ENCODE data around the gene UBE2J1.
"Not testable (repeated sequence)": the region's sequence is repeated elsewhere in the genome, so short reads cannot be mapped to it uniquely, and the experiment has no call there.

UBE2J1 gene

DNA sequence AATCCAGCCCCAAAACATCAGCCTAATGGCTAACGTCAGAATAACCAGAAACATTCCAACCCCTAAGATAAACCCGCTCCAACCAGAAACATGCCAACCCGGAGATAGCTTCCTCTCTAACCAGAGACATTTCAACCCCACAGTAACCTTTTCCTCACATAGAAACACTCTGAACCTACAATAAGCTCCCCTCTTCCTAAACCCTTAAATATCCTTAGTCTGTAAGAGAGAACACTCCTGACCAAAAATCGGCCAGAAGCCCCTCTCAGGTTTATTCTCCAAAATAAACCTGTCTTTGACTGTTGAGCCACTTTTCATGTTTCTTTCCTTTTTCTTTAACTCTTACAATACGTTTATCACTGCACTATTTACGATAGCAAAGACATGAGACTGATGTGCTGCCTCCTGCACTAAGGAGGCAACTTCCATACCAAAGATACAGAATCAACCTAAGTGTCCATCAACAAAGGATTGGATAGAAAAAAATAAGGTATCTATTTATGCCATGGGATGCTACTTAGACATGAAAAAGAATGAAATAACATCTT is 32.4 kb downstream of the UBE2J1 start:
- DNase-seq (ENCODE audit: low read depth in 2 of 2), result no peak

DNA sequence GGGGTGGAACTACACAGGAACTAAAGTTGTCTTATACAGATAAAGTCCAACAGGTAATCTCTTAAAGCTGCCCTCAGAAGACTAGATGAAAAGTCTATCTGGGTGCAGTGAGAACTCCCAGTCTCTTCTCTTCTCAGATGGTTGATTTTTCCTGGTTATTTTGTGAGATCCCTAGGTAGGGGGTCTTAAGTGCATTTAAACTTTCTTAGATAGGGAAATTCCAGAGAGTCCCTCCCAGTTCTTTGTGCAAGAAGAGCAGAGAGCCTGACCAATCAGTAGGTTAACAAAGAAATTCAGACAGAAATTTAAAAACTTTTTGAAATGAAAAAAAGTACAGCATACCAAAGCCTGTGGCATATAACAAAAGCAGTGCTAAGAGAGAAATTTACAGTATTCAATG is 35.5 kb downstream of the UBE2J1 start:
- DNase-seq (ENCODE audit: low read depth in 2 of 2), result no peak

DNA sequence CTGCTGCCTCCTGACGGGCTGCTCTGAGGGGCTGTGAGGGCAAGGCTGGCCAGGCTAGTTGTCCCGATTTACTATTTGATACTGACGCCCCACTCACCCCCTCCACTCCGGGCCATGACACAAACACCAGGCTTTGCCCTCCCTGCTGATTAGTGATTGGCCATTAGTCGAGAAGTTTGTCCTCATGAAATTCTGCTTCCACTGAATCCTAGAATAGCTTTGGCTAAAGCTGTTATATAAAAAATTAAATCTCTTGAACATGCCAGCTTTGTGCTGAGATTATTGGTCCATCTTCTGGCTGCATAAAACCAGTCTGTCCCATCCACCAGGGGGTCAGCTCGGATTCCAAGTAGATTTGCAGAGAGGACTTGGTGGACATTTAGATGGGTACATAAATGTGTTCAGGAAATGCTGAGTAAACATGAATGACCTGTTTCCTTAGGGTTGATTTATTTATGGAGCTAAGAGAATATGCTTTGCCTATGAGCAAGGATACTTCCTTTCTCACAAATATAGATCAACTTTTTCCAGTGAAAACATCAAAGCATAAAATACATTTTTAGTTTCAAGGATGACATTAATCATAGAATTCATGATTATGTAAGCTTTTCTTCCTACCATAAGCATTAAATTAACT is 37.2 kb downstream of the UBE2J1 start, which contains the start of gene GABRR2:
GABRR2 (minus strand) TSS at position 51 of the 637 bp plus-strand sequence. CDS start 134 bp downstream, outside the sequence.
- DNase-seq (ENCODE audit: low read depth in 2 of 2), result no peak

DNA sequence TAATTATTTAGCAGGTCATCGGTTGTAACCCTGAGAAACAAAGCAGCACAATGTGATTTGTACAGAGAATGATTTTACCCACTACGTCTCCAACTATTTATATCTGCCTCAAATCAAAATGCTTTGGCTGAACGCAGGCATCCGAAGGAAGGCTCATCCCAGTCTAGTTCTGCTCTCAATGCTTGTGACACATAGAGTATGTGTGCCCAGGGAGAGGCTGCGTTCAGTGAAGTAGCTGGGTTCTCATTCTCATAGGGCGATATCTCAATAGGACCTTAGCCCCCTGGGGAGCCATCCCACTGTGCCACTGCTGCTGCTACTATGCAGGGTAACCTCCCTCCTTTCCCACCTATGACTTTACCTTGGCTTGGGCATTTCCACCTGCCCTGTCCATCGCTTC is 37.8 kb downstream of the UBE2J1 start:
- no peak for DNase-seq (ENCODE audit: low read depth in 2 of 2)

DNA sequence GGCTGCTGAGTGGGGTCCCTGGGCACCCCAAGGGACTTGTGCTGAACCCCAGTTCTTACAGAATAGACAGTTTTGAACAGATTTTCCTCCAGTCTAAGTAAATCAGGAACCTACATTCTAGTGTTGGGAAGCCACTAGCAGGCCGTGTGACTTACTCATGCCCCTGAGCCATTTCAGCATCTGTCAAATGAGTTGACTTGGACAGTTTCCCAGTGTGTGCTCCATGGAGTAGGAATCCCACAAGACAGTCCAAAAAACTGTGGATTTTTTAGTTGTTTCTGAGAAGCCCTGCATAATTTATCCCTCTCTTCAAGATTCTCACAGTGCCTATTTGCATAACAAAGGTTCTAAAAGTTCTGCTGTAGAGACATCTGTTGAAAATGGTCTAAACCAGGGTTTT is 39.5 kb downstream of the UBE2J1 start:
- DNase-seq (ENCODE audit: low read depth in 2 of 2), result no peak

DNA sequence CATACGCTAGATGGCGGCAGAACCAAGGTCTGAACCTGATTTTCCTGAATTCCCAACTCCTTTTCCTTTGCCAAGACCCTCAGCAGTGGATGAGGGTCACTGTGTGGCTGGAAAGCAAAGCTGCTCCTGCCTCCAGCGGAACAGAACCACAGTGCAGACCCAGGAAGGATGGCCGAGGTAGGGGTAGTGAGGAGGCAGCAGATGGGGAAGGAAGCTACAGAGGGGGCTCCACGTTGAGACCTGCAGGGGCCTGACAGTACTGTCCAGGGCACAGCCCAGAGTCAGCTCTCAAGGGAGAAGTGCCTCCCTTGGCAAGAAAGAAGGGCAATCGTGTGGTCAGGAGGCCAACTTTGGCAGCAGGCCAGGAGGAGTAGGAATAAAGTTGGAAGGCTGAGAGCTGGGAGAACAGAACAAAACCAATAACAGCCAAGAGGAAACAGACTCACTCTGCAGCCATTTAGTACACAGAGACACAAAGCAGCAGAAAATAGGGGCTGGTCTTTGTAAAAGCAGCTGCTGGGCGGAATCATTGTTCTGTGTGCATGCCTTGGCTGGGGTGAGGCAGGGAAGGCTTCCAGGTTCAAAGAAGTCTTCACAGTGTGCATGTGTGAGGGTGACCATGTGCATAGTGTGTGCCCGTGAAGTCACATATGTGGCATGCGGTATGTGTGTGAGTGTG is 40.5 kb downstream of the UBE2J1 start:
- DNase-seq (ENCODE audit: low read depth in 2 of 2), result no peak

DNA sequence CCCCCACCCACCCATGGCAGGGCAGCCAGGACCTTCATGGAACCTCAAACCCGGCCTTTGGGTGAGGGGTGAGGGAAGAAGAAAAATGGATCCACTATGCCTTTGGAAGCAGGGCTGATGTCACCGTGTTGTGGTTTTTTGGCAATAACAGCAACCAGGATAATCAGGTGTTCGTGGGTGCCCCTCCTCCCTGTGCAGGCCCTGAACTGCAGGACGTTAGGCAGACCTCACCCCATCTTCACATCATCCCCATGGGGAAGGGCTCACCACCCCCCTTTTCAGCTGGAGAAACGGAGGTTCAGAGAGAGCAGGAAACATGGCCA is 41.0 kb downstream of the UBE2J1 start:
- no peak for DNase-seq (ENCODE audit: low read depth in 2 of 2)

DNA sequence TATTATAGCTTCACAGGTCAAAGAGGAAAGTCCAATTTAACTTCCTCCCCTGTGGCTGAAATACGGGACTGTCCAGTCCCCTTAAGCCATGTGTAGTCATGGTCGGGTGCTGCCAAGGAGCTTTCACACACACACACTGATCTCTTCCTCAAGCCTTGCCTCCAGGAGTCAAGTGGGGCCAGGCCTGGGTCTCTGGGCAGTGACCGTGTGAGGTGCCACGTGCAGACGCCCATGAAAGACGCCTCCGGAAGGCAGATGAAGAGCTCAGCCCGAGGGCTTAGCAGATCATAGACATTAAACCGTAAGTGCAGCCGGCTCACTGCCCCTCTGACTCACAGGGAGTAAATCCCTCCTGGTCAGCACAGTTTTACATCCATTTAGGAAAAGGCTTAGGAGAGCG is 41.6 kb downstream of the UBE2J1 start:
- DNase-seq (ENCODE audit: low read depth in 2 of 2), result no peak

DNA sequence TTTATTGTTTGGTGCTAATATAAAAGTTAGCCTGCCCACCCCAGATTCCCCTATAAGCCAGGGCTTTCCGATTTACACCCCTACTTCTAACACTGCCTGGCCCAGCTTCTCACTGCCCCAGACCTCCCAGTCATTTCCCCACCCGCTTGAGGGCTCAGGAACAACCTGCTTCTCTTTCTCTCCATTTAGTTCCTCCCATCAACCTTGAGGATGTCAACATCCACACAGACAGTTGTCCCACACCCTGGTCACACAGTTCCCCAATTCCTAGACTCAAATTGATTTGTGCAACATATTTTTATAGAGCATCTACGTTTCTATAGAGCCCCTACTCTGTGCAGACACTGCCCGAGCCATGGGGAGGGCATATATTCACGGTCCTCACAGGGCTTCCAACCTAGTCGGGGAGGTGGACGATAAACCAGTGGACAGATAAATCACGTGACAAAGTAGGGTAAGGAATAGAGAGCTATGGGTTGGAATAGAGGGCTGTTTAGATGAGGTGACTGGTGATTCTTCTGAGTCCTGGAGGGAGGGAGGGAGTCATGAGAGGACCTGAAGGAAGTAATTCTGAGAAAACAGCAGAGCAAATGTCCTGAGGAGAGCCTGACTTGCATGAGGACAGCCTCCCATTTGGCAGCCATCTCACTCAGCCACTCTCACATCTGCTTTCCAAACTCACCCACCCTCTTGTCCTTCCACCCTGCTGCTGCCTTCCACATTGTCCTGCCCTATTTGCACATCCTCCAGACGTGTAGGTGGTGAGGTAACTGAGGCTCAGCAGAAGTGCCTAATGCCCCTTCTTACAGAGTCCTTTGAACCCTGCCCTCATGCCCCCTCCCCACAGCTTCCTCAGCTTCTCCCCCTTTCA is 43.8 kb downstream of the UBE2J1 start:
- DNase-seq (ENCODE audit: low read depth in 2 of 2), result no peak

DNA sequence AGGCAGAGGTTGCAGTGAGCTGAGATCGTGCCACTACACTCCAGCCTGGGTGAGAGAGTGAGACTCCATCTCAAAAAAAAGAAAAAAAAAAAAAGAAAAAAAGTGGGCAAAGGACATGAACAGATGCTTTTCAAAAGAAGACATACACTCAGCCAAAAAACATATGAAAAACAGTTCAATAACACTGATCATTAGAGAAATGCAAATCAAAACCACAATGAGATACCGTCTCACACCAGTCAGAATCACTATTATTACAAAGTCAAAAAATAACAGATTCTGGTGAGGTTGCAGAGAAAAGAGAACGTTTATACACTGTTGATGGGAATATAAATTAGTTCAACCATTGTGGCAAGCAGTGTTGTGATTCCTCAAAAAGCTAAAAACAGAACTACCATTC is 48.0 kb downstream of the UBE2J1 start:
- not testable (repeated sequence) for DNase-seq (ENCODE audit: low read depth in 2 of 2)

DNA sequence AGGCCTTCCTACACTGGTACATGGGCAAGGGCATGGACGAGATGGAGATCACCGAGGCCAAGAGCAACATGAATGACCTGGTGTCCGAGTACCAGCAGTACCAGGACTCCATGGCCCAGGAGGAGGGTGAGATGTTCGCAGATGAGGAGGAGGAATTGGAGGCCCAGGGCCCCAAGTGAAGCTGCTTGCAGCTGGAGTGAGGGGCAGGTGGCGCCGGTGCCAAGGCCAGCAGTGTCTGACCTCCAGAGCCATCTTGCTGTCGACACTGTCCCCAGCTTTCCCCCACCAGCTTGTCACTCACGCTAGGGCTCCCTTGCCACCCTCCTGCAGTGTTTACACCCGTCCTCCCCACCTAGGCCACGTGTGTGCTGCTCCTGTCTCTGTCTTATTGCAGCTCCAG is 49.6 kb downstream of the UBE2J1 start:
- DNase-seq (ENCODE audit: low read depth in 2 of 2), result no peak

DNA sequence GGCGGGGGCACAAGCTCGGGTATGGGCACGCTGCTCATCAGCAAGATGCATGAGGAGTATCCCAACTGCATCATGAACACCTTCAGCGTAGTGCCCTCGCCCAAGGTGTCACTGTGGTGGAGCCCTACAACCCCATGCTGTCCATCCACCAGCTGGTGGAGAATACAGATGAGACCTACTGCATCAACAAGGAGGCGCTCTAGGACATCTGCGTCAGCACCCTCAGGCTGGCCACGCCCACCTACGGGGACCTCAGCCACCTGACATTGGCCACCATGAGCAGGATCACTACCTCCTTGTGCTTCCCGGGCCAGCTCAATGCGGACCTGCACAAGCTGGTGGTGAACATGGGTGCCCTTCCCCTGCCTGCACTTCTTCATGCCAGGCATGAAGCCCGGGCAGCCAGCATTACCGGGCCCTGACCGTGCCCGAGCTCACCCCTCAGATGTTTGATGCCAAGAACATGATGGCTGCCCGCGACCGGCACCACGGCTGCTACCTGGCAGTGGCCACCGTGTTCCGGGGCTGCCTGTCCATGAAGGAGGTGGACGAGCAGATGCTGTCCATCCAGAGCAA is 50.2 kb downstream of the UBE2J1 start:
- no peak for DNase-seq (ENCODE audit: low read depth in 2 of 2)

DNA sequence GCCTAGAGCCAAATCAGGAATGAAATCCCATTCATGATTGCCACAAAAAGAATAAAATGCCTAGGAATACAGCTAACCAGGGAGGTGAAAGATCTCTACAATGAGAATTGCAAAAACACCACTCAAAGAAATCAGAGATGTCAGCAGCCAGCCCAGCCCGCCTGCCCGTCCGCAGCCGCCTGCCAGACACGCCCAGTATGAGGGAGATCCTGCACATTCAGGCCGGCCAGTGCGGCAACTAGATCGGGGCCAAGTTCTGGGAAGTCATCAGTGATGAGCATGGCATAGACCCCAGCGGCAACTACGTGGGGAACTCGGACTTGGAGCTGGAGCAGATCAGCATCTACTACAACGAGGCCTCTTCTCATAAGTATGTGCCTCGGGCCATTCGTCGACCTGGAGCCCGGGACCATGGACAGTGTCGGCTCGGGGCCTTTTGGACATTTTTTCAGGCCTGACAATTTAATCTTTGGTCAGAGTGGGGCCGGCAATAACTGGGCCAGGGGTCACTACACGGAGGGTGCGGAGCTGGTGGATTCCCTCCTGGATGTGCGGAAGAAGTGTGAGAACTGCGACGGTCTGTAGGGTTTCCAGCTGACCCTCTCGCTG is 50.8 kb downstream of the UBE2J1 start:
- DNase-seq (ENCODE audit: low read depth in 2 of 2), result no peak

DNA sequence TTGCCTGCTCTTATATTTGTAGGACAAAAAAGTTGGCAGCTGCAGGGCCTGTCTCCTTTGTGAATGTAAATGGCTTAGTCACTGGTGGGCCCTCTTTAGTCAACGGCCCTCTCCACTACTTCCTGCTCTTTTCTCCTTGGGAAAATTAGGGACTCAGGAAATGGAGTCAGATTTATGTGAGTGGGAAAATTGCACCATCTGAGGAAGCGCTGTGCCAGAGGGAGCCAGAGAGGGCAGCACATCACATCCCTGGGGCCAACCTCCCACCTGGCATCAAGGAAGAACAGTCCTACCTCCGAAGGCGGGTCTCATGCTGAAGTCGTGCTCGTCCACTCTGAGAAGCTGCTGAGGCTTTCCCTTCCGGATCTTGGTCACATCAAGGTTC is 53.1 kb downstream of the UBE2J1 start:
- no peak for DNase-seq (ENCODE audit: low read depth in 2 of 2)

DNA sequence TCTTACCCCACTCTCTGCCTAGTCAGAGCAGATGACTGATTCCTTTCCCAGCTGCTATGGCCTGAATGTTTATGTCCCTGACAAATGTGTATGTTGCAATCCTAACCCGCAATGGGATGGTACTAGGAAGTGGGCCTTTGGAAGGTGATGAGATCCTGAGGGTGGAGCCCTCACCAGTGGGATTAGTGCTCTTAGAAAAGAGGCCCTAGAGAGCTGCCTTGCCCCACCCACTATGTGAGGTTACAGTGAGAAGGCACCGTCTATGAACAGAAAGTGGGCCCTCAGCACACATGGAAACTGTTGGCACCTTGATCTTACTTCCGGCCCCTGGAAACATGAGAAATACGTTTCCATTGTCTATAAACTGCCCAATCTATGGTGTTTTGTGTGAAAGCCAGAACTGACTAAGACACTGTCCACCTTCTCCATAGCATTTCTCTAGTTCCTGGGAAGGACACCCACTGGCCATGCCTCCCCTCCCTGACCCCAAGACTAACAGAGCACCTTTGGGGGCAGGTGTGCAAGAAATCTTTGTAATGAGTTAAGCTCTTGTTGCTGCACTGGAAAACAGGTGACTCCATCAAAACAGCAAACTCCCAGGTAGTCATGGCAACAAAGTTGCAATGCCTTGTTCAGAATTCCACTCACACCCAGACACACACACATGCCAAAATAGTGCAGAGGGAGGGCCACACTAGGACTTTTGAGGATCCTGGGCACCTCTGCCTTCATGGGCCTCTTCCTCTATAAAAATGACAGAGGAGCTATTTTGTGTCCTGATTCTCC is 53.6 kb downstream of the UBE2J1 start:
- DNase-seq (ENCODE audit: low read depth in 2 of 2), result no peak

DNA sequence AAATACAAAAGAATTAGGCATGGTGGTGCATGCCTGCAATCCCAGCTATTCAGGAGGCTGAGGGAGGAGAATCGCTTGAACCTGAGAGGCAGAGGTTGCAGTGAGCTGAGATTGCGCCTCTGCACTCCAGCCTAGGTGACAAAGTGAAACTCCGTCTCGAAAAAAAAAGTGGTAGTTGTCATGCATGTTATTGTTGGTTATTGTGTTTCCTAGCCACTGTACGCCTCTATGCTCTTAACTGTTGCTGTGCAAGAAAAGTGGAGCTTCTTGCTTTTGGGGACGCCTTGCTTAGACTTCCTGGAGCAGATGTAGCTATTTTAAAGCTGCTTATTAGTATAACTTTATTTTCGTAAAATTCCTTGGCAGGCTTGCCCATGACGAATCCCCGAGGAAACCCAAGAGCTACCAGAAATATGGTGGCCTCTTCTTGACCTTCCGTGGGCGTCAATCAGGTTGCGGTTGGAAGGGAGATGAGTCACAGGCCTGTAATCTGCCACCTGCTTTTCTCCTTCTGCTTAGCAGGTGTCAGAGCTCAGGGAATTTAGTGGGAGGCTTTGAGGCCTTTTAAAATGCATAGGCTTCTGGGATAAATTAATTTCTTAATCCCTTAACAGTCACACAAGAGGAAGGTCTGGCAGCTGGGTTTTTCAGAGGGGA is 54.7 kb downstream of the UBE2J1 start:
- peak in 1 of 2 donors; percentile 47 for DNase-seq (ENCODE audit: low read depth in 2 of 2)

DNA sequence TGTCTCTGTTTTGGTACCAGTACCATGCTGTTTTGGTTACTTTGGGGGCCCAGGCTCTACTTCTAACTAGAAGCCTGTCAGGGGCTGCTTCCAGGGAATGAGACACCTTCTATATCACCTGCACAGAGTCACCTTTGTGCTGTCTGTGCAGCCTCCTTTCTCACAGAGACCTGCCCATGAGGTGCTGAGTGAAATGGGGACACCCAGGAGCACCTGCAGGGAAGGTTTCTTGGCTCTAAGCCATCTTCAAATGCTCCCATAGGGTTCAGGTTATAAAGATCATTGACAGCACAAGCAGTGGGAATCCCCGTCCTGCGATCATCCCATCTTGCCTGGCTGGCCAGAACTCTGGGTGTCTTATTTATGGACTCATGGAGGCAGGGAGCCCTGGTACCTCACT is 56.5 kb downstream of the UBE2J1 start:
- no peak for DNase-seq (ENCODE audit: low read depth in 2 of 2)

DNA sequence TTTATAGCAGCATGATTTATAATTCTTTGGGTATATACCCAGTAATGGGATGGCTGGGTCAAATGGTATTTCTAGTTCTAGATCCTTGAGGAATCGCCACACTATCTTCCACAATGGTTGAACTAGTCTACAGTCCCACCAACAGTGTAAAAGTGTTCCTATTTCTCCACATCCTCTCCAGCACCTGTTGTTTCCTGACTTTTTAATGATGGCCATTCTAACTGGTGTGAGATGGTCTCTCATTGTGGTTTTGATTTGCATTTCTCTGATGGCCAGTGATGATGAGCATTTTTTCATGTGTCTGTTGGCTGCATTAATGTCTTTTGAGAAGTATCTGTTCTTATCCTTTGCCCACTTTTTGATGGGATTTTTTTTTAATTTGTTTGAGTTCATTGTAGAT is 57.4 kb downstream of the UBE2J1 start:
- not testable (repeated sequence) for DNase-seq (ENCODE audit: low read depth in 2 of 2)

DNA sequence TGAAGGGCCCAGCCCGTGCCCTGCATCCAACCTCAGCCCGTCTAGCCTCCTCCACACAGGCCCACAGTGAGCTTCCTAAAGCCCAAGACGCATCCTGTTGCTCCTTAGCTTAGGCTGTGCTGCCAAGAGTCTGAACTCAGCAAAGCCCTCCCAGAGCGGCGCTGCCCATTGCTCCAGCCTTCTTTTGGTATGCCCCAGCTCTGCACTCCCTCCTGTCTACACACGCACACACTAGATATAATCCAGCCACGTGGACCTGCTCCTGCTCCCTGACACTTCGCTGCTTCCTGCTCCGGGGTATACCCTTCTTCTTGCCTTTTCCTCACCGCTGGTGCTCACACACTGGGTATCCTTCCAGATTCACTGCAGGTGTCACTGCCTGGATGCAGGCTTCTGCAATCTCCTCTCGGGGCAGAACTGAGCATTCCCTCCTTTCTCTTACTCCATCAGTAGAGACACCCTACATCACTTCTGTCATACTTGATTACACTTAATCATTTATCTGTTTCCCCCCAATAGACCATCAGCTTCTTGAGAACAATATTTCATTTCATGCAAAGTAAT is 61.2 kb downstream of the UBE2J1 start:
- no peak for DNase-seq (ENCODE audit: low read depth in 2 of 2)
